Amygdala (tissue), 56 donors: ENCODE results near the gene MAG.
"Not testable (repeated sequence)": the region's sequence is repeated elsewhere in the genome, so short reads cannot be mapped to it uniquely, and the experiment has no call there.

Experiments used
- DNase-seq, 56 donors: peaks; one replicate each; lab custom pipeline; 2025; lab: John Stamatoyannopoulos, UW

MAG gene

GRCh38 chr19:35278578-35279284, 13.2 kb upstream of the MAG start:
- no peak for DNase-seq

GRCh38 chr19:35279374-35279773, 12.6 kb upstream of the MAG start:
- no peak for DNase-seq

DNA sequence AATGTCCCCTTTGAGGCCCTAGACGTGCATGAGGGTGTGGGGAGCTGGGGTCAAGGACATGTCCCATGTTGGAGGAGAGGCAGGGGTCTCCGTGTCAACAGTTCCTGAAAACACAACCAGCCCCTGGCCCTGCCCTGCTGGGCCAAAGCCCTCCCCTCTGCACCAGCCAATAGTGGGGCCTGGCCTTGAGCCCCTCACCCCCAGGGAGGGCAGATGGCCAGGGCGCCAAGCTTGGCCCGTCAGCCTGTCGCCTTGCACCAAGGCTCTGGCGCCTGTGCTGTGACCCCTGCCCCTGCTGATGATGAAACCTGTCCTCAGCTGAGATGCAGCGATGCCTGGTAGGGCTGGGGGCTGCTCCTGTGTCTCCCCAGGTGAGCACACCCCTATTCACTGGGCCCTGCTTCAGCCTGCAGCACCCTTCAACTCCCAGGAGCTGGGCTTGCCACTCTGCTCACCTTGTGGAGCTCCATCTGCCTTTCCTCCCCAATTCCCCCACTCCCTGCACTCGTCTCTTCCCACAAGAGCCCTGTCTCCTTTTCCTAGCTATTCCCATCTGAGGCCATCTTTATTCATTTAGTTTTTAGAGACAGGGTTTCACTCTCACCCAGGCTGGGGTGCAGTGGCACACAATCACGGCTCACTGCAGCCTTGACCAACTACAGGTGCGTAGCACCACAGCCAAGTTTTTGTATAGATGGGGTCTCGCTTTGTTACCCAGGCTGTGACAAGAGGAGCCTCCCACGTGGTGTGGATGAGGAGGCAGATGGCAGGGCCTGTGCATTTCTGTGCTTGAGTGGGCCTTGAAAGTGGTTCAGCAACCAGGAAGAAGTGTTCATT, 11.8 kb upstream of the MAG start:
- DNase-seq, result no peak

DNA sequence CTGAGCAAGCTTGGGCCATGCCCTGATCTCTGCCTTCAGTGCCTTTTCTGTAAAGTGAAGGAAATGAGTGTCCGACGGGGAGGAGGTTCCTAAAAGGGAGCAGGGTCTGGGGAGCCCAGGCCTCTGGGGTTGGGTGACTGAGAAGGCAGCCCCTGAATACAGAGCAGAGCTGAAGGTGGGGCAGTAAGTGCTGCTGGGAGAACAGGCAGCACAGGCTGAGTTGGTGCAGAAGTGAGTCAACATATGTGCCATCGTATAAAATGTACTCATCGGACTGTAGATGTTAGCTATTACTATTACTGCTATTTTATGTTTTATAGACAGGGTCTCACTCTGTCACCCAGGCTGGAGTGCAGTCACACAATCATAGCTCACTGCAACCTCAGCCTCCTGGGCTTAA, 10.7 kb upstream of the MAG start:
- DNase-seq, result no peak

DNA sequence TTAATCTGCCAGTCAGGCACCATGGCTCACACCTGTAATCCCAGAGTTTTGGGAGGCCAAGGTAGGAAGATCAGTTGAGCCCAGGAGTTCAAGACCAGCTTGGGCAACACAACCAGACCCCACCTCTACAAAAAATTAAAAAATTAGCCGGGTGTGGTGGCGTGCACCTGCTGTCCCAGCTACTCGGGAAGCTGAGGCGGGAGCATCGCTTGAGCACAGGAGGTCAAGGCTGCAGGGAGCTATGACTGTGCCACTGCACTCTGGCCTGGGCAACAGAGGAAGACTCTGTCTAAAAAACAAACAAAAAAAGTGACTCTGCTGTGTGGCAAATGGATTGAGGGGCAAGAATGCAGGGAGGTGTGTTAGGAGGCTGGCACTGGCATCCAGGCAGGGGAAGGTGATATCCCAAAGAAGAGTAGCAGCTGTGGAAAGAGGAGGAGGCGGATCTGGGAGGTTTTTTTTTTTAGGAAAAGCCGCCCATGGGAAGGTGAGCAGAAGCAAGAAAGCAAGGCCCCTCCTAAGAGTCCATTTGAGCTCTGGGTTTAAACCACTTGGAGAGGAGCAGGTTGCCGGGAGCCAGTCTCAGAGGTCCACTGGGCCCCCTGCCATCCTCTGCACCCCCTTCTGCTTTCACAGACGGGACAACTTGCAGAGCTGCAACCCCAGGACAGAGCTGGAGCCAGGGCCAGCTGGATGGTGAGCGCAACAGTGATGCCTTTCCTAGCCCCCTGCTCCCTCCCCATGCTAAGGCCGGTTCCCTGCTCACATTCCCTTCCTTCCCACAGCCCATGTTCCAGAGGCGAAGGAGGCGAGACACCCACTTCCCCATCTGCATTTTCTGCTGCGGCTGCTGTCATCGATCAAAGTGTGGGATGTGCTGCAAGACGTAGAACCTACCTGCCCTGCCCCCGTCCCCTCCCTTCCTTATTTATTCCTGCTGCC, 7.5 kb upstream of the MAG start:
- no peak for DNase-seq

DNA sequence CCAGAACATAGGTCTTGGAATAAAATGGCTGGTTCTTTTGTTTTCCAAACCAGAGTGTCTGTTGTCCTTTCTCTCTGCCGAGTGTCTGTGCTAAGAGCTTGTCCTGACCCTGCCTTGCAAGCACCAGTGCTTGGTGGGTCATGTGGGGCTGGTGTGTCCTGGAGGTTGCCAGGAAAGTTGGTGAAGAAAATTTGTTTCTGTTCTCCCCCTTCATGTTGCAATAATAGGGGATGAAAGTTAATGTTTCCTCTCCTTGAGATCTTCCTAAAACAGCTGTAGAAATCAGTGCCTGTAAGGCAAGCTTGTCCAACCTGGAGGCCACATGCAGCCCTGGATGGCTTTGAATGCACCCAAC, 6.9 kb upstream of the MAG start:
- DNase-seq, result no peak

DNA sequence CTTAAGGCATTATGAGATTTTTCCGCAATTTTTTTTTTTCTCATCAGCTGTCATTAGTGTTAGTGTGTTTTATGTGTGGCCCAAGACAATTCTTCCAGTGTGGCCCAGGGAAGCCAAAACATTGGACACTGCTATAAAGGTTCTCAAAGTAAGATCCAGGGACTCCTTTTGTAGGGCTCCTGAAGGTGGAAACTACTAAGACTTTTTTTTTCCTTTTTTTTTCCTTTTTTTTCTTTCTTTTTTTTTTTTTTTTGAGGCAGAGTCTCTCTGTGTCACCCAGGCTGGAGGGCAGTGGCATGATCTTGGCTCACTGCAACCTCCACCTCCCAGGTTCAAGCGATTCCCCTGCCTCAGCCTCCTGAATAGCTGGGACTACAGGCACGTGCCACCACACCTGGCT, 6.5 kb upstream of the MAG start:
- not testable (repeated sequence) for DNase-seq

DNA sequence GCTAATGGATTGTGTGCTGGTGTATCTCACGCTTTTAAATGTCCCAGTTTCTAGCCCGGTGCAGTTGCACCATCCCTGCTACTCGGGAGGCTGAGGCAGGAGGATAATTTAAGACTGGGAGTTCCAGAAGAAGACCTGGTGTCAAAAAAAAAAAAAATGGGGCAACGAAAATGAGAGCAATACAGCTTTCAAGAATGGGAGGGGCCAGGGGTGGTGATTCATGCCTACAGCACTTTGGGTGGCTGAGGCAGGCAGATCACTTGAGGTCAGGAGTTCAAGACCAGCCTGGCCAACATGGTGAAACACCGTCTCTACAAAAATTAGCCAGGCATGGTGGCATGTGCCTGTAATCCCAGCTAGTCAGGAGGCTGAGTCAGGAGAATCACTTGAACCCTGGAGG, 5.9 kb upstream of the MAG start:
- not testable (repeated sequence) for DNase-seq

- no peak for DNase-seq
Observed at GRCh38 chr19:35287713-35288112, 4.2 kb upstream of the MAG start.

DNA sequence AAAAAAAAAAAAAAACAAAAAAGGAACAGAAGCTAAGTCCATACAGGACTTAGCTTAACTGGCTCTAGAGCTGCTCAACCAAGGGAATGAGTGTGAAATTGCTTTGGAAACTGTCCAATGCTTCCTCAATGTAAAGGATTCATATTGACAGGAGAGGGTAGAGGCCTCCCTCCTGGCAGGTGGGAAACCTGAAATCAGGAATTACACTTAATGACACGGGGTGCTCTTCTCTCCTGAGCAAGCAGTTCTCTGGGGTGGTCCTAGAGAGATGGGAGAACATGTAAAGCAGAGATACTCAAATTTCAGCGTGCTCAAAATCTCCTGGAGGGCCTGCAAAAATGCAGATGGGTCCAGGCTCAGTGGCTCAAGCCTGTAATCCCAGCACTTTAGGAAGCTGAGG, 3.6 kb upstream of the MAG start:
- no peak for DNase-seq

GRCh38 chr19:35288906-35289305, 3.1 kb upstream of the MAG start:
- DNase-seq, result no peak

GRCh38 chr19:35290381-35291127, 1.4 kb upstream of the MAG start:
- peak in 52 of 56 donors; percentile 34 to 89 (median 72) for DNase-seq

DNA sequence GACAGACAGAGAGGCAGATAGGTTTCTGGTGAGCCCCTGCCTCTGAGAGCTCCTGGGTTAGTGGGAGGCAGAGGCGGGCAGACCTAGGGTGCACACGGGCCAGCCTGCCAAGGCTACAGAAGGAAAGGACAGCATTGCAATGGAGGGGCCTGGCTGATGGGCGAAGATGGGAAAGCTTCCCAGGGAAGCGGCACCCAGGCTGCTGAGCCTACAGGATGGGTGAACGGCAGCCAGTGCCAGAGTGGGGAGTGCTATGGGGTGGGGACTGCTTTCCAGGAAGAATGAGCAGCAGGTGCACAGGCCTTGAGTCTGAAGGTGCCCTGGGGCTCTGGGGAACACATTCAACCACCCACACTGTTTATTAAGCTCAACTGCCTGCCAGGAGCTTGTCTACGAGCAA, 702 bp upstream of the MAG start:
- peak in 12 of 56 donors; percentile 28 to 73 (median 54) for DNase-seq

DNA sequence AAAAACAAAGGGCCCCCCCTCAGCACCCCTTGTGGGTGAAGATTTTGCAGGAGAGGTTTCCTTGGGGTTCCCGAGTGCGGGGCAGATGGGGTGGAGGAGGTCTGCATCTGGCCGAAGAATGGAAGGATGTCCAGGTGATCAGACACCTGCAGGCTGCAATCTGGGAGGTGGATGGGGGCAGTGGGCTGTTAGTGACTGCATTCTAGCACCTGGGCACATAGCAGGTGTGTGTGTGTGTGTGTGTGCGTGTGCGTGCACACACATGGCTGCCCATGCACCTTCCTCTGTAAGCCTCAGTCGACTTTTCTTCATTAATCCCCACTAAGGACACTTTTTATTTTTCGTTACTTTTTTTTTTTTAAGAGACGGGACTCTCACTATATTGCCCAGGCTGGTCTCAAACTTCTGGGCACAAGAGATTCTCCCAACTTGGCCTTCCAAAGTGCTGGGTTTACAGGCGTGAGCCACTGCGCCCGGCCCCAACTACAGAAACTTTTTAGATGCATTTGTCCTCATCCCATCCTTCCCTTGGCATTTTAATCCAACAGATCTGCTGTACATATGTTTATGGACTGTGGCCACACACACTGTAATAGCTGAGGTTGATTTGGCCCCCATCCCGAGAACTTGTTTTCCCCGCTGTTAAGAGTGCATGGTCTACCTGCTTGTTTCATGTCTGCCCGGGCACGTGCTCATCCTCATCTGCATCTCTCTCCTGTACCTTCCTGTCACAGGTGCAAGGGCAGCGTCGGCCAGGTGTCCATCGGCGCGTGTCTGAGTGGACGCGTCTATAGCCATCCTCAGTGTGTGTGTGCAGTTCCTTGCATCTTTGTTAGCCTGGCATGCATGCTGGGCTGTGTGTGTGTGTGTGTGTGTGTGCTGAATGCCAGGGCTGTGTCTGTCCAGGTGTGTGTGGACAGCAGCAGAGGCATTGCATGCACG, 731 bp downstream of the MAG start:
- no peak for DNase-seq

- DNase-seq, result peak in 37 of 56 donors; percentile 14 to 77 (median 47)
Observed at GRCh38 chr19:35293363-35293739, 1.4 kb downstream of the MAG start.

DNA sequence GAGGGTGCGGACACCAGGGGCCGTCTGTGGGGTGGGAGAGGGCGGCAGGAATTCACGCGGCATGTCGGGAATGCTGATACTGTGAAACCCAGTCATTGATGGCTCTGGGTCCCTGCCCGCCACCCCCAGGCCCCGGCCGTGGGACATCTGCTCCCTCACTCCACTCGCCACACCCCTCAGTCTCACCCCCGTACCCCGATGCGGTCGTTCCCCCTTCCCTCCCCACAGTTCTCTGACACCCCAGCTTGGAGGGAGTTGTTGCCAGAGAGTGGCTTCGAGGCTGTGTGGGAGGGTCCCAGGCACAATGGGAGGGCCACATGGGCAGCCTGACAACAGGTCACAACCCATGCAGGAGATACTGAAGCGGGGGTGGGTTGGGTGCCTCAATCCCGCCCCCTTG, 1.8 kb downstream of the MAG start:
- DNase-seq, result no peak

DNA sequence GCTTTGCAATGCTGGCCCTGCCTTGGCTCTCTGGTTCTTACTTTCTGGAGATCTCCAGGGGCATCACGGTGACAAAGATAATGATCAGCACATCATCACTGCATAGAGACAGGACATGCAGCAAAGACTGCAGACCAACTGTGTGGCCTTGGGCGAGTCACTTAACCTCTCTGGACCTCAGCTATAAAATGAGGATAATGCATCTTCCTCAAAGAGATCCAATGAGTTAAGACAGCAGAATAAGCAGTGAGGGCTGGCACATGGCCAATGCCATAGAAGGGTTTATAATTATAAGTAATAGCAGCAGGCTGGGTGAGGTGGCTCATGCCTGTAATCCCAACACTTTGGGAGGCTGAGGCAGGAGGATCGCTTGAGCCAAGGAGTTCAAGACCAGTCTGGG, 2.4 kb downstream of the MAG start:
- peak in 2 of 56 donors; percentile 17 to 28 for DNase-seq

- DNase-seq, result no peak
Observed at GRCh38 chr19:35294859-35295791, 3.2 kb downstream of the MAG start.
